Cardiac fibroblast (primary cell): ENCODE measurements around the gene PITPNB.
A peak's percentile ranks its signal among the peaks of the same experiment; 100 is the strongest.

Experiments
- DNase-seq, 2 donors: peaks; one replicate each; pipeline versions ENCODE4 v3.0.0 to v3.0.0-alpha.2; 2010; ENCODE audit warnings: low read depth in 2 of 2
- H3K4me3 ChIP-seq, 2 donors: replicated peaks in 1 of 2; 1 replicate in 1 of 2; 2 replicates in 1 of 2; pipeline ENCODE4 v1.5.1; 2011; ENCODE audit warnings: low read depth in 2 of 2, low read length in 2 of 2, mild to moderate bottlenecking in 2 of 2, moderate library complexity in 1 of 2
- CTCF ChIP-seq: IDR thresholded peaks from one replicate; pipeline ENCODE4 v1.5.1; 2011; ENCODE audit warnings: low read depth, mild to moderate bottlenecking, low read length, inconsistent platforms

PITPNB gene

GRCh38 chr22:27868732-27869282, 50.2 kb downstream of the PITPNB start:
- H3K4me3 ChIP-seq: no peak overlapping the region
- DNase-seq: no peak
- no peak for TF ChIP-seq CTCF

GRCh38 chr22:27867953-27868731, 50.9 kb downstream of the PITPNB start:
- TF ChIP-seq CTCF: no peak
- no peak overlapping the region for H3K4me3 ChIP-seq
- DNase-seq: no peak

- TF ChIP-seq CTCF: no peak
- no peak overlapping the region for H3K4me3 ChIP-seq
- DNase-seq: peak; percentile 18 to 67
Measured at GRCh38 chr22:27867085-27867952, 51.7 kb downstream of the PITPNB start.

GRCh38 chr22:27866135-27867084, 52.6 kb downstream of the PITPNB start:
- no peak for TF ChIP-seq CTCF

GRCh38 chr22:27865496-27865895, 53.6 kb downstream of the PITPNB start:
- DNase-seq: no peak
- no peak overlapping the region for H3K4me3 ChIP-seq
- no peak for TF ChIP-seq CTCF

More at GRCh38 chr22:27866135-27867084, 52.6 kb downstream of the PITPNB start:
- H3K4me3 ChIP-seq: no peak overlapping the region
- DNase-seq: peak; percentile 91 to 92

GRCh38 chr22:27863556-27863955, 55.5 kb downstream of the PITPNB start:
- DNase-seq: no peak
- no peak for TF ChIP-seq CTCF
- no peak overlapping the region for H3K4me3 ChIP-seq
